Medulla oblongata (tissue), 1 donor: ENCODE data around the gene CAMTA1.
A peak's percentile ranks its signal among the peaks of the same experiment; 100 is the strongest.

Source experiments
- DNase-seq: peaks from one replicate; pipeline ENCODE4 v3.0.0-alpha.2; 2015; ENCODE audit errors: extremely low spot score

CAMTA1 gene

GRCh38 chr1:7721940-7722669 lies 936.9 kb downstream of the CAMTA1 start:
- DNase-seq = no peak

- DNase-seq = no peak
These were observed 937.4 kb downstream of the CAMTA1 start for GRCh38 chr1:7722670-7723012.

GRCh38 chr1:7726623-7727022 lies 941.4 kb downstream of the CAMTA1 start:
- DNase-seq = peak; percentile 37

GRCh38 chr1:7727809-7728471 lies 942.7 kb downstream of the CAMTA1 start:
- DNase-seq = peak; percentile 73

- DNase-seq = no peak
These were observed 944.5 kb downstream of the CAMTA1 start for GRCh38 chr1:7729761-7730160.

- DNase-seq = no peak
These were observed 947.1 kb downstream of the CAMTA1 start for GRCh38 chr1:7732331-7732730.

GRCh38 chr1:7733276-7733675 lies 948.0 kb downstream of the CAMTA1 start:
- DNase-seq = no peak

- no peak for DNase-seq
These were observed 952.8 kb downstream of the CAMTA1 start for GRCh38 chr1:7738044-7738443.

GRCh38 chr1:7743346-7743745 lies 958.1 kb downstream of the CAMTA1 start:
- no peak for DNase-seq

- no peak for DNase-seq
These were observed 959.6 kb downstream of the CAMTA1 start for GRCh38 chr1:7744882-7745281.

- DNase-seq = no peak
These were observed 960.5 kb downstream of the CAMTA1 start for GRCh38 chr1:7745783-7746182.

- DNase-seq = no peak
These were observed 962.4 kb downstream of the CAMTA1 start for GRCh38 chr1:7747605-7748004.

- DNase-seq = no peak
These were observed 963.9 kb downstream of the CAMTA1 start for GRCh38 chr1:7749126-7749525.

GRCh38 chr1:7751174-7751573 lies 965.9 kb downstream of the CAMTA1 start:
- DNase-seq = no peak

GRCh38 chr1:7752512-7753417 lies 967.5 kb downstream of the CAMTA1 start:
- peak; percentile 90 for DNase-seq

- no peak for DNase-seq
These were observed 968.4 kb downstream of the CAMTA1 start for GRCh38 chr1:7753641-7754040.

GRCh38 chr1:7754234-7754633 lies 969.0 kb downstream of the CAMTA1 start:
- DNase-seq = peak; percentile 14

GRCh38 chr1:7755448-7755847 lies 970.2 kb downstream of the CAMTA1 start:
- no peak for DNase-seq

GRCh38 chr1:7760245-7760644 lies 975.0 kb downstream of the CAMTA1 start:
- peak; percentile 16 for DNase-seq

- DNase-seq = no peak
These were observed 975.8 kb downstream of the CAMTA1 start for GRCh38 chr1:7761103-7761502.

- DNase-seq = no peak
These were observed 981.9 kb downstream of the CAMTA1 start for GRCh38 chr1:7767176-7767575.

GRCh38 chr1:7768583-7768982 lies 983.3 kb downstream of the CAMTA1 start:
- no peak for DNase-seq
